Measurements from ENCODE around the gene P2RY10.
A peak's percentile ranks its signal among the peaks of the same experiment; 100 is the strongest.
"Not testable (repeated sequence)": the region's sequence is repeated elsewhere in the genome, so short reads cannot be mapped to it uniquely, and the experiment has no call there.

P2RY10 gene, protein sequence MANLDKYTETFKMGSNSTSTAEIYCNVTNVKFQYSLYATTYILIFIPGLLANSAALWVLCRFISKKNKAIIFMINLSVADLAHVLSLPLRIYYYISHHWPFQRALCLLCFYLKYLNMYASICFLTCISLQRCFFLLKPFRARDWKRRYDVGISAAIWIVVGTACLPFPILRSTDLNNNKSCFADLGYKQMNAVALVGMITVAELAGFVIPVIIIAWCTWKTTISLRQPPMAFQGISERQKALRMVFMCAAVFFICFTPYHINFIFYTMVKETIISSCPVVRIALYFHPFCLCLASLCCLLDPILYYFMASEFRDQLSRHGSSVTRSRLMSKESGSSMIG

GRCh38 chrX:78945186-78945912, at the start of gene P2RY10:
P2RY10 (plus strand) TSS chrX:78945391; CDS start chrX:78960521, 15,130 bp downstream.
- DNase-seq: peak; percentile 28

DNA sequence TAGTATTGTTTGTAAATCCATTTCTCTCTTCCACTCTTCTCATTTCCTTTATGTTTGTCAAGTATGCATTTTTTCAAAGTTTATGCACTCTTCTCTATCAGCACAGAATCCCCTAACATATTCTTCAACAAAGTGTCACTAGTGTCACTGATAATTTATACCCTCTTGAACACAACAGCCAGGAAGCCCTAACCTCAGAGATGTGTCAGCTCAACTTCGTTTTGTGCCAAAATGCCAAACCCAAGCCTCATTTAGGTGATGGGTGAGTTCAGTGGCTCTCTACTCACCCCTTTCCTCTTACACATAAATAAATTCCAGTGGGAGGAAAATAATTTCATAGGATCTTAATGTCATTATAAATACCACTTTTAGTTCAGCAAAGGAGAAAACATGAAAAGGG, 22.4 kb upstream of the P2RY10 start:
- no peak for DNase-seq

DNA sequence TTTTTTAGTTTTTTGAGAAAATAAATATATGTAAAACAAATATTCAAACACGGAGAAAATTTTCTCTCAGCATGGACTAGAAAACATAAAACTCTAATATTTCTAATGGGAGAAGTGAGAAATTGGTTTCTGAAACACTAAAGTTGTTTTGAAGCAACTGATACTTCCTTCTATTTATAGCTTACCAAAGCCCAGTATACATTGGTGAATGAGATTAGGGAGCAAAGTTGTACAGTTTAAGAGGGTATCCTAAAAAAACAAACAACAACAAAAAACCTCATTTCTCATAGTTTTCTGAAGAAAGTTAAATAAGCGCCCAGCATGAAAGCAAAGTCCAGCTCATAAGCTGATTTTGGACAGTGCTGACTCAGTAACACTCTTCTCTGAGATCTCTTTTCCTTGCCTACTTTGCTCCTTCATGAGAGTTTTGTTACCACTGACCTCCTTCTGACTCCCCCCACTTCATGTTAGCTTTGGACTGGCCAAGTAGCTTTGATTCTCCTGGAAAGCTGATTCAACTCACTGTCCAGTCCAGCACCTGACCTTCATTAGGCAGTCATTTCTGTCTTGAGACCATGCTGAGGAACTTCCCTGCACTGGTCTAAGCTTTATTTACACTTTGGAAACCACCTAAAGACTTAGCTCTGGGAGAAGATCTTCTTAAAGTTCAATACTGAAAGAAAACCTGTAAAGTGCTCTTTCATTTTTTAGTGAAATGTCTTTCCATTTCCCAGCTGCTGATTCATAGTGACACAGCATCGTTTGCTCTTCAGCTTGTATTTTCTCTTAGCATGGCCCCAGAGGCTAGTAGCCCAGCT, 21.8 kb upstream of the P2RY10 start:
- DNase-seq: no peak

DNA sequence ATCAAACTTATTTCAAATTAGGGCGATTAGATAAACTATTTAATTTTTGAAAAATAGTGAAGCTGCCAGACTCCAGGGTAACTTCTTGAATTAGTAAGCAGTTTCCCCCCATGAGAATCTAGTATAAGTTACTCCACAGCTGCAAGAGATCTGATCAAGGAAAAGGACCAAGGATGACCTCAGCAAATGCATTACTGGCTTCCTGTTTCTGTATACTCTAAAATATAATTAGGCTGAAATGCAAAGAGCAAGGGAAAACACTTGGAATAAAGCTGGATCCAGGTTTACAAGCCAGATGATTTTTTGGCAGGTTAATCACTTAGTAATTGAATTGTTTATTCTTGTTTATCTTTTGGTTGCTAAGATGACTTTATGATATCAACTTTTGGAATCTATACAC, 13.4 kb upstream of the P2RY10 start:
- no peak for DNase-seq

DNA sequence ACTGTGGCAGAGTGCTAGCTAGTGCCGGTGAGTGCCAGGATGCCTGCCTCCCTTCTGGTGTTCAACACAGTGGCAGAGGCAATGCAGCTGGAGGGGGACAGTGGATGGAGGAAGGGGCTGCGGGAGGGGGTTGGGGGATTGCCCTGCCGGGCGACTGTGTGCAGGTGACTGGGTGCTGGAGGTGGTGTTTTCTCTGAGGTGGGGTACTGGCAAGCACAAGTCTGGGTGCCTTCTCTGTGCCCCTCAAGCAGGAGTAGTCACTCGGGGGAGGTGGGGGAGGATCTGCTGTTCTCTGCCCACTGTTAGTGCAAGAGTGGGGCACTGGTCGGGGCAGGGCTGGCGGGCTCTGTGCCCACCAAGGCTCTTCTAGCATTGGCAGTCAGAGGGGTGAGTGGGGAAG, 10.3 kb upstream of the P2RY10 start:
- DNase-seq: no peak

- no peak for DNase-seq
Observed at GRCh38 chrX:78944351-78944750, 840 bp upstream of the P2RY10 start.

GRCh38 chrX:78946178-78946931, 1.2 kb downstream of the P2RY10 start:
- DNase-seq: no peak

DNA sequence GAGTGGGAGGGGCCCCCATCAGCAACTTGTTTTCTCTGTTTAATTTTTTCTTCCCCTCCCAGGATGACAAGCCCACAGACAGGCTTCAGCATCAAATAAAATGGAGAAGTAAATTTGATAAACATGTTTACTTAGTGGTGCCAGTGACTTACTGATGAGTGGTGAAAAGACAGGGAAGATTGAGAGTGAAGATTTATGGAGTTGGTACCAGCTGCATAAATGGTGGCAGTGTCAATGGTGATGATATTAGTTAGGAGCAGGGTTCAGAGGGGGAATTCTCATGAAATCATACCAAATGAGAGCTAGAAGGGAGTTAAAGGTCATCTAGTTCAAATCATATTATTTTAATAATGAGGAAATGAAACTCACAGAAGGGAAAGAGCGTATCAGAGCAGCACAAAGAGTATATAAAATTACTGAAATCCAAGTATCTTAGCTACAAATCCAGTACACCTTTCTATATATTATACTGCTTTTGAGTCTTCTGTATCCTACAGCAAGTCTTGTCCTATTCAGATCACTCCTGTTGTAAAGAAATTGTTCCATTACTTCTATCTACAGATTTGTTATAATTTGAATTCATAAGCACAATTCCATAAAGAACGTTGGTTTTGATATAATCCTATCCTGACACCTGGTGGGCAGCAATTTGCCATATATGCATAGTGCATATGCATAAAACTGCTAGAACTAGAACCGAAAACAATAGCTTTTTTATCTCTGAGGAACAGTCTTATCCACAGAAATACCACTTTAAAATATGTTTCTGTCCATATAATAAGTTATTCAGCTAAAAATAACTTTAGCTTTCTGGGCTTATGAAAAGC, 5.0 kb downstream of the P2RY10 start:
- no peak for DNase-seq

DNA sequence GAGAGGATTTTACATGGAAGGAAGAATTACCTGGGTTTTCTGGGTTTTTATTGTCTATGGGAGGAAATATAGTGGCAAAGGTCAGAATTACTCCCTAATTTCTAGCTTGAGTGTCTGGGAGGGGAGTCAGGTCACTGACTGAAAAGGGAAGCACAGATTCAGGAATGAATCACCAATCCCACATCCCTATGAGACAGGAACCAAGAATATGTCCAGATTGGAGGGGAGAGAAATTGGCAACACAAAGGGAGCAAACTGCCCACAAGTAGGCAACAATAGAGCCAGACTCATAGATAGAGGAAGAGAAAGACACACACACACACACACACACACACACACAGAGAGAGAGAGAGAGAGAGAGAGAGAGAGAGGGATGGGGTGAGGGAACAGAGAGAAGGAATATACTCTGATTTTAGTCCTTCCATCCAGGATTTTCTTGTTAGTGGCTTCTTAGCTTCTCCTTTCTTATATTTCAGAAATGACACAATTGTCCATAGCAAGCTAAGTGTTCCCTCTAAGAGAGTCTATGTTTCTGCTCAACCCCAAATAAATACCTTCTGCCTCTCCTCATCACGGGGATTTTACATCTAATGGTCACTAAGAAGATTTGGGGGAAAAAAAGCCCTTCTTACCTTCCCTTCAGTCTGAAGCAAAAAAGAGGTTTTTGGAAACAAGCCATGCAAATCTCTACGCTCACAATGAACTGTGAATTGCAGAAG, 12.0 kb downstream of the P2RY10 start:
- DNase-seq: no peak

DNA sequence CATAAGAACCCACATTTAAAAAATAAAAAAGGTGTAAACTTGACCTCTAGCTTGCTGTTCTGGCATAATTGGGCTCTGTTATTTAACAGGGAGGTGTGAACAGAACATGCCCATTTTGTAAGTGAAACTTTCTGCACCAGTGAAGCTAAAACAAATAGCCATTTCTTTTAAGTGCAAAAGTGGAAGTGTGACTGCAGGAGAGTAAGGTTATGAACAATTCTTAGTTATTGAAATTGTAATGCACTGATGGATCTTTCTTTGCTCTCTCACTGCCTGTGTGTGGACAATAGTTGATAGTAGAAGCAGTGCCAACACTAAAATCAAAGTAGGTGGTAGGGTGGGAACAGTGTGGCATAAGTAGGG, 12.6 kb downstream of the P2RY10 start:
- no peak for DNase-seq

DNA sequence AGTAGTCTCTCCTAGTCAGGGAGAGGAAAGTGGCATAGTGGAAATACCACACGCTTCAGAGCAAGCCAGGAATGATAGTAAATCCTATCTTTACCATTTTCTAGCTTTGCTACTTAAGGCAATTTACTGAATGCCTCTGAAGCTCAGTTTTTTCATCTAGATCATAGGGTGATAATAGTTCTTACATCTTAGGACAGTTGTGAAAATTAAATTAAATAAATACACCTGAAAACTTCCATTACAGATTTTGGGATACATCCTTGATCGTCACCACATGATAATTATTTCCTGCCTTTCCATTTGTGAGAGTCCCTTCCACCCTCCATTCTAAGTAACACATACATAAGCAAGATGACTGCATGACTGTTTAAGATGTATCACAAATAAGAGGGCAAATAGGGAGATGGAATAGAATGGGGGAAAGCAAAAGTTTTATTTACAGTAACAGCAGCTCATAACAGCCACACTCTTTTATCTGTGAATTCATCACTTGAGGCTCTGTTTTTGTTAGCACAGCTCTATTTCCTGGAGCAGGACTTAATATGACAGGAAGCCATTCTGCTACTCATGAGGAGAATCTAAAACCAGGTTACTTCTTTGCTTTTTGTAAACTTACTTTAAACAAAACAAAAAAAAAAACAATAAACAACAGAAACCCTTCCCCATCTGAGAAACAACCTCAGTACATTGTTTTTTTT, 13.4 kb downstream of the P2RY10 start:
- no peak for DNase-seq

GRCh38 chrX:78960888-78961287, 15.7 kb downstream of the P2RY10 start:
- DNase-seq: no peak

- DNase-seq: no peak
Observed at GRCh38 chrX:78964598-78964997, 19.4 kb downstream of the P2RY10 start.

DNA sequence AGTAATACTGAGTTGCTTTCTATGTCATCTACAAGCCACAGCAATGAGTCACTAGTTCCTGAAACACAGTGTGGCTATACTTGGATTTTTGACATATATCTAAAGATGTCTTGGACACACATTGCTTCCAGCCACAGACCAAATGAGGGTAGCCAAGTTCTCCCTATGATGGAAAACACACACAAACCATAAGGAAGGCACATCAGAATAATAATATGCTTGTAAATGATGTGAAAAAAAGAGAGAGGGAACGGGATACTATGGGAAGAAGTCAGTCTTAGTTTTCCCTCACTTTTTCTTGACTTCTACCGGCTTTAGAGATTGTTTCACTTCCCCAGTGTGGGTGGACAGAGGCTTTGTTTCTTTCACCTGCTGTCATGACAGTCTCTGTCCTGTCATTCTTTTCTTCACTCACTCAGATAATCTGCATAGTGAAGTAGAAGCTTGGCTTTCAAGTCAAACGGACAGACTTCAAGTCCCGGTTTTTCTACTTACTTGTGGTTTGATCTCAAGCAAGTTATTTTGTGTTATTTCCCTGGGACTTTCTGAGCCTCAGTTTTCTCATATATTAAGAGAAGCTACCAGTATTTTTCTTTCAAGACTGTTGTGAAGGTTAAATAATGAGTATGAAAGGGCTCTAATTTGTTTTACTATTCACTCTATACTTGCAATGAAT, 34.7 kb downstream of the P2RY10 start:
- DNase-seq: no peak

DNA sequence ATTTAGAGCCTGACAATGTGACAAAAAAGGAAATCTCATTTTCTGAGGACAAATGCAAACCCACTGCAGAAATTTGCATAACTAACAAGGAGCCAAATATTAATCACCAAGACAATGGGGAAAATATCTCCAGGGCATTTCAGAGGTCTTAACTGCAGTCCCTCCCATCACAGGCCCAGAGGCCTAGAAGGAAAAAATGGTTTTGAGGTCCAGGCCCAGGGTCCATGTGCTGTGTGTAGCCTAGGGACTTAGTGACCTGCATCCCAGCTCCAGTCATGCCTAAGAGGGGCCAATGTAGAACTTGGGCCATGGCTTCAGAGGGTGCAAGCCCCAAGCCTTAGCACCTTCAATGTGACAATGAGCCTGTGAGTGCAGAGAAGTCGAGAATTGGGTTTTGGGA, 44.2 kb downstream of the P2RY10 start:
- no peak for DNase-seq

DNA sequence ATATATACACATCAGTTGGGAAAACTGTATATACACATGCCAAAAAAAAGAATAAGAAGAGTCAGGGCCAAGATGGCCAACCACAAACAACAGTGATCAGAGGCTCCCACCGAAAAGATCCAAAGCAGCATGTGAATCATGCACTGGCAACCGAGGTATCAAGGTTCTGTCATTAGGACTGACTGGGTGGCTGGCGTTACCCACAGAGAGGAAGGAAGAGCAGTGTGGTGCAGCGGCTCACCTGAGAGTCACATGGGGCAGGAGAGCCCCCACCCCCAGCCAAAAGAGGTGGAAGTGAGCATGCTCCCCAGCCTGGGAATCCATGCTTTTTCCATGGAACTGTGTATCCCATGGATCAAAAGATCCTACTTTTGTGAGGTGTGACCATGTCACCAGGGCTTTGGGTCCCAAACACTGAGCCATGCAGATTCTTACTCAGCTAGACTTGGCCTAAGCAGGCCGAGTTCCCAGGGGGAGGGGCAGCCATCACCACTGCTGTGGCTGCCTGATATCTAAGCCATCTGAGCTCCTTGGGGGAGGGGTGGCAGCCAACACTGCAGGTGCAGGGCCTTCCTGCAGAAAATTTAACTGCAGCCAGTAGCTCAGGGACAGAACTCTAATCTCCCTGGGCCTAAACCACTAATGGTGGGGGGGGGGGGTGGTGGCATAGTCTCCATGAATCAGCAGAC, 52.8 kb downstream of the P2RY10 start:
- DNase-seq: peak; percentile 17

DNA sequence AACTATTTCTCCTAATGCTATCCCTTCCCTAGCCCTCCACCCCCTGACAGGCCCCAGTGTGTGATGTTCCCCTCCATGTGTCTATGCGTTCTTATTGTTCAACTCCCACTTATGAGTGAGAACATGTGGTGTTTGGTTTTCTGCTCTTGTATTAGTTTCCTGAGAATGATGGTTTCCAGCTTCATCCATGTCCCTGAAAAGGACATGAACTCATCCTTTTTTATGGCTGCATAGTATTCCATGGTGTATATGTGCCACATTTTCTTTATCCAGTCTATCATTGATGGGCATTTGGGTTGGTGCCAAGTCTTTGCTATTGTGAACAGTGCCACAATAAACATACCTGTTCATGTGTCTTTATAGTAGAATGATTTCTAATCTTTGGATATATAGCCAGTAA, 62.3 kb downstream of the P2RY10 start:
- DNase-seq: not testable (repeated sequence)

All from activated gamma-delta T cell treated with Interleukin-2 at 50 U/mL for 16 hours (primary cell).